ENCODE data around the gene EN1.
A peak's percentile ranks its signal among the peaks of the same experiment; 100 is the strongest.

EN1 gene

DNA sequence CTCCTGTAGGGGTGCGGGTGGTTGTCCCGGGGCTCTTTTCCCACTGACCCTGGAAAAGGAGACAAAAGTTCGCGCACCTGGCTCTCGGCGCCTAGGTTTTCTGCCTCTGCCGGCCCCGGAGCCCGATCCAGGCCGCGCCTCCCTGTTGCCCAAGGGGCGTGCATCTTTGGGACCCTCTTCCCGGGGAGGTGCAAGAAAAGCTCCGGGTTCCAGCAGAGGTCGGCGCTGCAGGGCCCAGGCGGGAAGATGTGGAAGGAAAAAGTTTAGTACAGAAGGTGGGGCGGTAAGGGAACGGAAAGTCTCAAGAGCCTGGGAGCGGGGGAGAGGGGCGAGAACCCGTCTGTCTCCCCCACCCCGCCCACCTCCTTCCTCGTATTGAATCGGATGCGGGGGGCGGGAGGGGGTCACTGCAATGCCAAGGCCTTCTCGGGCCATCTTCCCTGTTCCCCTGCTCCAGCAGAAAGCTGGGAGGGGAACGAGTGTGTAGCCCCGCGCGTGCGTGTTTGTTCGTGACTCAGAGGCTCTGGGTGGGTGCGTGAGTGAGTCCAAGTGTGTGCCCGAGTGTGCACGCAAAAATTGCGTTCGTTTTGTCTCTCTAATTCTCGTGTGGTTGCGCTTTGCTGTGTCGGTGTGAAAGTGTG lies 6.3 kb upstream of the EN1 start:
- H3K27ac ChIP-seq (ENCODE audit: low read depth, low read length): no peak overlapping the region
- no peaks in the 10 kb centered on the region for H3K36me3 ChIP-seq (ENCODE audit: control insufficient read depth, insufficient read depth, low read length)
- H3K9ac ChIP-seq (ENCODE audit: low read length): no peak overlapping the region
- peaks cover 73% of the 10 kb centered on the region for H3K27me3 ChIP-seq (ENCODE audit: control insufficient read depth, insufficient read depth, low read length)
- H3K4me3 ChIP-seq (ENCODE audit: low read length): no peak overlapping the region
- H3K4me1 ChIP-seq (ENCODE audit: control insufficient read depth, insufficient read depth, low read length): peaks cover 6% of the 10 kb centered on the region

DNA sequence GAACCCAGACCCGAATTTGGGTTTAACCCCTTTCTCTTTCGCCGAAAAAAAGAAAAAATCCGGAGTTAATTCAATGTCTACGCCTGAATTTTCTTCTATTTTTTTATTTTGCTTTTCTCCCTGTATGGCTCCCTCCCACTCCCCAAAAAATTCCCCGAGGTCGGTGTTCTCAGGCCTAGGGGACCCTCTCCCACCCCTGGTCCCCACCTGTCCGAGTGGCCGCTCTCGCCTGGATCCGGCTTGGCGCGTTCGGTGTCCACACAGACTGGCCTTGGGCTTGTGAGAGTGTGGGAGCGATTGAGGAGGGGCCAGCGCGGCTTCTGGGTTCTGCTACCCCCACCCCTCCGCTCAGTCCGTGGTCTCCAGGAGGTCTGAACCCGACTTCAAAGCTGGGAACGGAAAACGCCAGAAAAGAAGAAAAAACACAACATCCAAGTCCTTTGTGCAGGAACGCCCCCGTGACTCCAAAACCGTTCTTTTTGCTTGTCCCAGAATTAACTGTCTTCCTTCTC lies 5.7 kb upstream of the EN1 start:
- peaks cover 73% of the 10 kb centered on the region for H3K27me3 ChIP-seq (ENCODE audit: control insufficient read depth, insufficient read depth, low read length)

DNA sequence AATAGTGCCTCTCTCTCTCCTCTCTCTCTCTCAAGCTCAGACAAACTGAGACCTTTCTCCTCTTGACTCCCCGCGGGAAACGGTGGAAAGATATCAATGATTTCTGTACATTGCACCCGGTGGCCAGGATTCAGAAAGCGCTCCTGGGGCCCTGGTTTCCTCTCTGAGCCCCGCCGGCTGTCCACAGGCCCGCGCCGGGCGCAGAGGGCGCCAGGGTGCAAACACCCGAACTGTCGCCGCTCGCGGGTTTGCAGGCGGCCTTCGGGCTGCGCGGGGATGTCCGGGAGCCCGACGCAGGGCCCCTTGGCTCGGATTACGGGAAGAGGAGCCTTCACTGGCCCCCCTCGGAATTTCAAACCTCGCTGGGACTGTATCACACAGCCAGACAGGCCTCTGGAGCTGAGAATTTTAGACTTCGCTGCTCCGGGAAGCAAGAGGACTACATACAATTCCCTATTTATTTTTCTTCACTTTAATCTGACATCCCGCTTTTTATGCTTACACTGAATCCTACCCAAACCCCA lies 5.2 kb upstream of the EN1 start:
- Histone ChIP-seq H3K36me3 (ENCODE audit: control insufficient read depth, insufficient read depth, low read length) (no peaks in the 10 kb centered on the region), H3K27ac (ENCODE audit: low read depth, low read length) (no peak overlapping the region), H3K27me3 (ENCODE audit: control insufficient read depth, insufficient read depth, low read length) (peaks cover 71% of the 10 kb centered on the region), H3K4me3 (ENCODE audit: low read length) (no peak overlapping the region), H3K4me1 (ENCODE audit: control insufficient read depth, insufficient read depth, low read length) (peaks cover 6% of the 10 kb centered on the region), H3K9ac (ENCODE audit: low read length) (no peak overlapping the region)

More for the DNA sequence above, 5.7 kb upstream of the EN1 start:
- no peak overlapping the region for H3K4me3 ChIP-seq (ENCODE audit: low read length)
- no peak overlapping the region for H3K9ac ChIP-seq (ENCODE audit: low read length)
- H3K4me1 ChIP-seq (ENCODE audit: control insufficient read depth, insufficient read depth, low read length): peaks cover 6% of the 10 kb centered on the region
- no peak overlapping the region for H3K27ac ChIP-seq (ENCODE audit: low read depth, low read length)
- no peaks in the 10 kb centered on the region for H3K36me3 ChIP-seq (ENCODE audit: control insufficient read depth, insufficient read depth, low read length)

DNA sequence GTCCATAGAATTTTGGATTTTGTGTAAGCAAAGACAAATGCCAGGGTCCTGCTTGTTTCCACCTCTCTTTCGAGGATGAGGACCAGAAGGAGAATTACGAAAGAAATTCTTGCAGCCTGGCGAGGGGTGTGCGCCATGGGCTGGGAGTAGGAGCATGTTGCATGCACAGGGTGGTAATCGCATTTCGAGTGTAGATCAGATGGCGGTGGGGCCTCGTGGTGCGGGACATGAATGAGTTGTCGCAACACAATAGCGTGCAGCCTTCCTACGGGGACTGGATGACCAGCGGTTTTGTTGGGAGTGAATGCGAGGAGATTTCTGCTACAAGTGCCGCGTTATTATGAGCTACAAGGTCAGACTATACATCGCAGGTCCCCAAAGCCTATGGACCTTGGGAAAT lies 4.2 kb upstream of the EN1 start:
- Histone ChIP-seq H3K27me3 (ENCODE audit: control insufficient read depth, insufficient read depth, low read length) (peaks cover 65% of the 10 kb centered on the region), H3K9ac (ENCODE audit: low read length) (no peak overlapping the region), H3K4me3 (ENCODE audit: low read length) (no peak overlapping the region), H3K27ac (ENCODE audit: low read depth, low read length) (no peak overlapping the region), H3K4me1 (ENCODE audit: control insufficient read depth, insufficient read depth, low read length) (peaks cover 6% of the 10 kb centered on the region), H3K36me3 (ENCODE audit: control insufficient read depth, insufficient read depth, low read length) (no peaks in the 10 kb centered on the region)

DNA sequence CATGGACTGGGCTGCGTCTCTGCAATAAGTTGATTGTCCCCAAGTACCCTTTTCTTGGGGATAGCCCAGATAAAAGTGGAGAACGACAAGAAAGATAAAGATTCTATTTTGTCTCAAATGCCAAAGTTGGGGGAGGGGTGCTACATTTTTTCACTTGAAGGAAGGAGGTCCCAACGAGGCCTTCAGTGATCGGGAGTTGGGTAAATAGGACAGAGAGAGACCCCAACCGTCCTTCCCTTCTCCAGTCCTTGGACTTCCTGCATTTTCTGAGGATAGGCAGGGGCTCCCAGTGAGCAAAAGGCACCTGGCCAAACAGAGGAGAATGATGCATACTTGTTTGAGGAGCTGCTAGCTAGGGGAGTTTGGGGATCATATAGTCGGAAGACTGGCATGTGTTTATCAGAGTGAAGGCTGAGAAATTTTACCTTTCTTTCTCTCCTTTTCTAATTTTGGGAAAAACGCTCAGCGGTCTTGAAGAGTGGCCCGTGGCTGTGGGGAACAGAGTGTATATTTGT lies 3.5 kb upstream of the EN1 start:
- Histone ChIP-seq H3K36me3 (ENCODE audit: control insufficient read depth, insufficient read depth, low read length) (no peaks in the 10 kb centered on the region), H3K27ac (ENCODE audit: low read depth, low read length) (no peak overlapping the region), H3K4me3 (ENCODE audit: low read length) (no peak overlapping the region), H3K4me1 (ENCODE audit: control insufficient read depth, insufficient read depth, low read length) (peaks cover 5% of the 10 kb centered on the region), H3K9ac (ENCODE audit: low read length) (no peak overlapping the region), H3K27me3 (ENCODE audit: control insufficient read depth, insufficient read depth, low read length) (peaks cover 63% of the 10 kb centered on the region)

DNA sequence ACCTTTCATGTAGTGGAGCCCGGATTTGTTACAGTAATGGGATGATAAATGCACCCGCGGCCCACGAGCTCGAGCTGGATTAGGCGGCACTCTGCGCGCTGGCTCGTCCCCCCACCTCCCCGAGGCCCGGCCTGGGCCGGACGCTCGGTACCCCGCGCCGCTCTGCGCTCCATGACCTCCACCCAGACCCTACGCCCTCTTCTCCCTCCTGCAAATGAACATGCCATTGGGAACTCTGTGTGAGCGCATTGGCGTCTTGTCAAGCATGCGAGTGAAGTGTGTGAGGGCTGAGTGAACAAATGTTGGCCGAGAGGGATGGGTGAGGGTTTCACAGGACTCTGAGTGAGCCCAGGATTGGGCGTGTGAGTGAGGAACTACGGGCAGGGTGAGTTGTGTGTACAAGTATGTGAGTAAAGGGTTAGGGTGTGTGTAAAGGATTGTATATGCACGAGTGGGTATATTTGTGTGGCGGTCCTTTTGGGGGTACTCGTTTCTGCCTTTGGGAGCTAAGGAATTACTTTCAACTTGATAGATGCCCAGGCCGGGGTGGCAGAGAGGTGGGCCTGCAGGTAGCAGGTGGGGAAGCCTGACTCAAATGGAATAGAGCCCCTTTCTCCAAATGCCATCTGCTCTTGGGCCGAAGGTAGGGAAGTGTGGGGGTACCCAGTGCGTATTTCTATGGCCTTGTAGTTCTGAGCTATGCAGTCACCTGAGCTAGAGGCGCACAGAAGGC lies 2.9 kb upstream of the EN1 start:
- peaks cover 2% of the 10 kb centered on the region for H3K4me1 ChIP-seq (ENCODE audit: control insufficient read depth, insufficient read depth, low read length)
- peaks cover 68% of the 10 kb centered on the region for H3K27me3 ChIP-seq (ENCODE audit: control insufficient read depth, insufficient read depth, low read length)
- H3K4me3 ChIP-seq (ENCODE audit: low read length): no peak overlapping the region

DNA sequence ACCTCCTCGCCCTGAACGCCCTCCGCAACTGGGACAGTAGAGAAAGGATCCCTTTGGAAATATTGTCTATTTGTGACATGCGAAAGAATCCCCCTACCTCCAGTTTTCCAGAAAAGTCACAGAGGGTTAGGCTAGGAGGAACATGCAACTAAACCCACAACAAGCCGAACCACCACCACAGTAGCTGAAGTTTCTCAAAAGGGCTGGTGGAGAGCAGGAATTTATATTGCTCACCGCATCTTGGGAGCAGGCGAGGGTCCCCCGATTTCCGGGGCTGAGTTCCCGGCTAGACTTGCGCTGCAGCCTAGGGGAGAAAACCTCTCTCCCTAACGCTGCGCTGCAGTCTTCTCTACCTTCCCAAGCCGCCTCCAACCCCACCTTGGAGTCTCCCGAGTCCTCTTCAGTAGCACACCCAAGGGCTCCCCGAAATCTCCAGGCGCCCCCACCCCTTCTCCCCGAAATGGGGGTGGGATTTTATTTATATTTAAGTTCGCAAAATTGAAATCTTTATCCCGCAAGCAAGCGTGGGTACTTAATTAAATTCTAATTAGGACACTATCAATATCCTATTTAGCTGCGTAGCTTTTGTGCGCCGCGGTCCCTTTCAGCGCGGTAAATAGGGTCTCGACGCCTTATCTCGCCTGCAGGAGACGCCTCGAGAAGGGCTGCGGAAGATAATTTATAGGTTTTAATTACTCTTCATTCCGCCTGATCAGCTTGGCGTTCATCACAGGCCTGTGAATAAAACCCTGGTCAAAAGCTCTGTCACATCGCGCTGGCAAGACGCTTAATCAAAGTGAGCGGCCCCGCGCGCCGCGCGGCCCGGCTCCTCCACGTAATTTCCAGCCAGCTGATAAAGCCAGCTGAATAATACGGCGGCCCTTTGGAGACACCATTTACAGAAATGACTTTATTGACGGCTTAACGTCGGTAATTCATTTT lies 2.0 kb upstream of the EN1 start:
- H3K27me3 ChIP-seq (ENCODE audit: control insufficient read depth, insufficient read depth, low read length): peaks cover 68% of the 10 kb centered on the region
- H3K4me1 ChIP-seq (ENCODE audit: control insufficient read depth, insufficient read depth, low read length): no peaks in the 10 kb centered on the region
- H3K9ac ChIP-seq (ENCODE audit: low read length): no peak overlapping the region

More for the DNA sequence above, 2.9 kb upstream of the EN1 start:
- no peaks in the 10 kb centered on the region for H3K36me3 ChIP-seq (ENCODE audit: control insufficient read depth, insufficient read depth, low read length)
- H3K27ac ChIP-seq (ENCODE audit: low read depth, low read length): no peak overlapping the region
- H3K9ac ChIP-seq (ENCODE audit: low read length): no peak overlapping the region

DNA sequence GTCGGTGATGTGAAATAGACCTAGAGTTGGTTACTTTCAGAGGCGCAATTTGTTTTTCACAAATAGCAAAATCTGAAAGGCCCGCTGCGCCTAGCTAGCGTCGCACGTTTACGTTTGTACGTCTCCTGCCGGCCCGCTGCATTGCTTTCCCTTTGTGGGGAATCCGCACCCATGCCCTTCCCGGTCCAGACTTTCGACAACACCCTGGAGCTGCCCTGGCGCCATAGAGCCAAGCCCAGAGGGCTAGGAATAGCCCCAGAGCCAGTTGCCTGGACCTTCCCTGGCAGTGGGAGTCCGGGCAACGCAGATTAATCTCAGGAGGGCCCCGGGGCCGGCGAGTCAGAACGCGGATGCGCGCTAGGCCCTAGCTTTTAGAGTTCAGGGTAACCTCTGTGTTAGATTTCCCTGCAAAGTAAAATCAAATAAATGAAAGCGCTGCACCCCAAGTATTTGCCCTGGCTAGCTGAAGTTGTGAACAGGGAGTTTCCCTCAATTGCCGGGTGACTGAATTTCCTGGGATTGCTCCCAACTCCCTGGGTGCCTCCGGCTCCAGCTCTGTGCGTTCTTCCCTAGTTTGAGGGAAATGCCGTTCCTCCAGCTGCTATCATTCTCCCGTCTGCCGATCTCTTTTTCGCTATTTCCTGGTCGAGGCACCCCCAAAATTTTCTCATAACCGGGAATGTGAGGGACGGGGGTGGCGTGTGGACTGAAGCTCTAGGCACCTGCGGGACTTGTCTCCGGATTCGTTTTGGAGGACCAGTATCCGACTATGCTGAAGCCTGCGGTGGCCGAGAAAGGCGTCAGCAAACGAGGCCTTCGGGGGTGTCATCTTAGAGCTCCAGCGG lies 1.2 kb upstream of the EN1 start:
- Histone ChIP-seq H3K27me3 (ENCODE audit: control insufficient read depth, insufficient read depth, low read length) (peaks cover 71% of the 10 kb centered on the region), H3K4me1 (ENCODE audit: control insufficient read depth, insufficient read depth, low read length) (no peaks in the 10 kb centered on the region), H3K9ac (ENCODE audit: low read length) (no peak overlapping the region), H3K4me3 (ENCODE audit: low read length) (peak overlapping the region; percentile 27), H3K36me3 (ENCODE audit: control insufficient read depth, insufficient read depth, low read length) (no peaks in the 10 kb centered on the region), H3K27ac (ENCODE audit: low read depth, low read length) (no peak overlapping the region)

More for the DNA sequence above, 2.0 kb upstream of the EN1 start:
- Histone ChIP-seq H3K27ac (ENCODE audit: low read depth, low read length) (no peak overlapping the region), H3K4me3 (ENCODE audit: low read length) (no peak overlapping the region), H3K36me3 (ENCODE audit: control insufficient read depth, insufficient read depth, low read length) (no peaks in the 10 kb centered on the region)

DNA sequence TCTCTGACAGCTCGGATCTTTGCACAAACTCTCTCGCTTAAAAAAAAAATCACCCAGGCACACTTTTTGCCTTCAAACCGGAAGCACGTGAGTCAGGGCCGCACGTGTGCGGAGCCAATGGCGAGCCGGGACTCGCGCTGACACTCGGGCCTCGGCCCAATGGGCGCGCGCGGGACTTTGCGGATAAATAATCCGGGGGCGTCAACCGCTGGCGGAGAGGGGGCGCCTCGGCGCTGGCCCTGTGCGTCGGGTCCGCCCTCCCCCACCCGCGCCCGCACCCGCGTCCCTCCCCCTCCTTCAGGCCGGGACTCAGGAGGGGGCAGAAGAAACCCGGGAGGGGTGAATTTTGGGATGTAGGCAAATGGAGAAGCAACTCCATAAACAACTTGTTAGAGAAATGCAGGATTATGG lies 319 bp upstream of the EN1 start:
- H3K4me3 ChIP-seq (ENCODE audit: low read length): no peak overlapping the region
- H3K36me3 ChIP-seq (ENCODE audit: control insufficient read depth, insufficient read depth, low read length): no peaks in the 10 kb centered on the region
- no peaks in the 10 kb centered on the region for H3K4me1 ChIP-seq (ENCODE audit: control insufficient read depth, insufficient read depth, low read length)
- H3K27ac ChIP-seq (ENCODE audit: low read depth, low read length): no peak overlapping the region
- H3K9ac ChIP-seq (ENCODE audit: low read length): no peak overlapping the region
- H3K27me3 ChIP-seq (ENCODE audit: control insufficient read depth, insufficient read depth, low read length): peaks cover 69% of the 10 kb centered on the region

DNA sequence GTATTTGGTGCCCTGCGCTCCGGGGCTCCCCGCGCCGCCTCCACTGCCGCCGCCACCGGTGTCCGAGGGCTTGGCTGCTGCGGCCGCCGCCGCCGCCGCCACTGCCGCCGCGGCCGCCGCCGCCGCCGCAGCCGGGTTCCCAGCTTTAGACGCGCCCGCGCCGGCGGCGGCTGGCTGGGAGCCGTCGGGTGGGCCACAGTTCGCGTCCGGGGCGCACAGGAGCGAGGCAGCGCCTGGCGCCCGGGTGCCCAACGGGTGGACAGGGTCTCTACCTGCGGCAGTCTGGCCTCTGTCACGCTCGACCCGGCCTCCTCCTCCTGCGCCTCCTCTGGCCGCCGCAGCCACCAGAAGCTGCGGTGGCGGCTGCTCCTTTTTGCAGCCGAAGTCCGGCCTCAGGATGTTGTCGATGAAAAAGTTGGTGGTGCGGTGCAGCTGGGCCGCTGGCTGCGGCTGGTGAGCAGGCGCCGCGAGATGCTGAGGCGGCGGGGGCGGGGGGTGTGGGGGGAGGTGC lies 951 bp downstream of the EN1 start:
- Histone ChIP-seq H3K27ac (ENCODE audit: low read depth, low read length) (no peak overlapping the region), H3K27me3 (ENCODE audit: control insufficient read depth, insufficient read depth, low read length) (peaks cover 77% of the 10 kb centered on the region), H3K9ac (ENCODE audit: low read length) (no peak overlapping the region), H3K4me1 (ENCODE audit: control insufficient read depth, insufficient read depth, low read length) (no peaks in the 10 kb centered on the region), H3K4me3 (ENCODE audit: low read length) (no peak overlapping the region), H3K36me3 (ENCODE audit: control insufficient read depth, insufficient read depth, low read length) (no peaks in the 10 kb centered on the region)
